Fibroblast of villous mesenchyme (primary cell): ENCODE results near the gene UQCC3. TPM values are rescaled to one million over a fixed set of nuclear protein-coding genes. Genes with fewer than 3 reads are reported as not detected.
"Not testable (repeated sequence)": the region's sequence is repeated elsewhere in the genome, so short reads cannot be mapped to it uniquely, and the experiment has no call there.

Experiments
- DNase-seq: peaks from one replicate; pipeline ENCODE4 v3.0.0-alpha.2; 2010; ENCODE audit warnings: low read depth
- H3K4me3 ChIP-seq: 2 replicates; pipeline ENCODE4 v1.5.1; 2011; ENCODE audit warnings: low read depth, mild to moderate bottlenecking, low read length
- CTCF ChIP-seq: IDR thresholded peaks from 2 replicates; pipeline ENCODE4 v1.5.1; 2012; ENCODE audit warnings: low read depth, mild to moderate bottlenecking, low read length; ENCODE audit not compliant: insufficient read depth
- total RNA-seq: library from RNA; depleted of rRNA; stranded (reverse); fragments of >200 nt; gene quantifications from 2 replicates; pipeline ENCODE4 v1.2.3, GENCODE V29; 2012

Gene UQCC3
- total RNA-seq, 1 donor = 6.5 TPM

GRCh38 chr11:62645946-62646824 is 25.3 kb upstream of the UQCC3 start, which contains the start of gene GANAB:
Gene GANAB (minus strand): TSS chr11:62646613. CDS start chr11:62646599, 14 bp downstream.
- TF ChIP-seq CTCF = no peak
- DNase-seq = peak; percentile 98
- peak within 1 kb of the TSS; percentile 96 for H3K4me3 ChIP-seq

DNA sequence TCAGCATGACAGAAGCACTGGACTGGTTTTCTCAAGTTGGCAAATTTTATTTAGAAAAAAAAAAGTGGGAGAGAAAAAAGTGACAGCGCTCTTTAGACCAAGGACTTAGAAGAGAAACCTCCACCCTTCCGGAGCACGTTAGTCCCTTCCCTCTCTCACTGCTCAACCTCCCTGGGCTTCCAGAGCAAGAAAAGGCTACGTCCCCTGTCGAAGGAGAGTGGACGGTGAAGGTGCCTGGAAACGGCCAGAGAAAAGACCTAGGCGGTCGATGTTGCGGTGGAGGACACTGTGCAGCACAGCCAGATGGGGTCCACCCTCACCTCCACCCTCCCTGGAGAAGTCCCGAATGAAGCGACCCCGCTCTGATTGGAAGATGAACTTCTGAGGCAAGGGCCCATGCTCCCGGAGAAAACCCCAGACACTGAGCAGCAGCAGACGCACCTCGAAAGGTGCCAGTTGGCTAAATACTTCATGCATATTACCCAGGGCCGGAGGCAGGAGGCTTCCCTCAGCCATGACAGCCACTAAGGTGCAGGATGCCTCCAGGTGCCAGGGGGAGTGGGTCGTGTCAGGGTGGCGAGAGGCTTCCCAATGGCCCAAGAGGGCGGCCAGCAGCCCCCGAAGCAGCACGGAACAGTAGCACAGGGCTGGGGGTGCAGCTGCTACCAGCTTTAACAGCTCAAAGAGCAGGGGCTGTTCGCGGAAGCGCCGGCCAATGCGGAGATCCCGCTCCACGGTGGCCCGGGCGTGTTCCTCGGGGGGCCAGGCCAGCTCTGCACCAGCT is 24.5 kb upstream of the UQCC3 start:
- no peak for DNase-seq
- no peak overlapping the region for H3K4me3 ChIP-seq
- no peak for TF ChIP-seq CTCF

DNA sequence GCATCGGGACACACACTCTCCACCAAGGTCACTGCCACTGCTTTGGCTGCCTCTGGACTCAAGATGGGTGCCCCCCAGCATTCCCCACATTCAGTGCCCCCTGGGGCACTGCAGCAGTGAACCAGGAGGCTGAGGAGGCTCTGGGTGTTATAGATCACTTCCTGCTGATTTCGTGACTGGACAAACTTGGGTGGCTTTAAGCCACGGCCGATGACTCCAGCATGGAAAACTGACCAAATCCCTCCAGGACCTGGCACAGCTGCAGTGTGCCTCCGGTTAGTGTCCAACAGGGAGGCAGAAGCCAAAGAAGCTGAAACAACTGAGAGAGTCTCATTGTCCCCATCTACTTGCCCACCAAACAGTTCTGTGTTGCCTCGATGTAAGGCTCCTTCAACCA is 23.9 kb upstream of the UQCC3 start:
- no peak for TF ChIP-seq CTCF
- no peak for DNase-seq
- no peak overlapping the region for H3K4me3 ChIP-seq

DNA sequence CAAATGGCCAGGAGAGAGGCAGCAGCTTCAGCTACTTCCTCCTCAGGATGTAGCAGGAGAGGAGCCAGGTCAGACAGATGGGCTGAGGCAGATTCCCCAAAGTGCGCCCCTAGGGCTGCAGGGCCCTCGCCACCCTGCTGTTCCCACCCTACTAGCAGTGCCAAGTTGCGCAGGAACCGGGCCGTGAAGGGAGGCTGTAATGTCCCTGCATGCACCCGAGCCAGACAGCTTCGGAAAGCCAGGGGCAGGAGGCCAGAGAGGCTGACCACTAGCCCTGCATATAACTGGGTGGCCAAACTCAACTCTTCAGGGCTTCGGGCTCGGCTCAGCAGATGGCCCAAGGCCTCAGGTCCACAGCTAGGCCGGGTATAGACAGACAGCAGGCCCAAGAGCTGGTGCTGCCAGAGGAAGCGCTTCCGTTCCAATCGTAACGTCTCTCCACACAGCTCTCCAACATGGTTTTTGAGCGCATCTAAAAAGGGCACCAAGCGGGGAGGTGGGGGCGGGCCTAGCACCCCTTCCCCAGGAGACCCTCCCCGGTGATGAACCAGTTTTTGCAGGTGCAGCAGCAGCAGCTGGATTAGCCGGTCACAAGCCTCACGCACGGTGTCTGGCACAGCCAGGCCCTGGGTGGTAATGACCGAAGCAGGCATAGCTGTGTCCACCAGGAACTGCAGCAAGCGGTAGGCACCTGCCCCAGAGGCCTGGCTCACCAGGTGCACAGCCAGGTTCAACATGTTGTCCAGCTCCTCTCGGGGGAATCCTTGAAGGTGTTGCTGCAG is 23.1 kb upstream of the UQCC3 start:
- DNase-seq = no peak
- no peak for TF ChIP-seq CTCF
- no peak overlapping the region for H3K4me3 ChIP-seq

DNA sequence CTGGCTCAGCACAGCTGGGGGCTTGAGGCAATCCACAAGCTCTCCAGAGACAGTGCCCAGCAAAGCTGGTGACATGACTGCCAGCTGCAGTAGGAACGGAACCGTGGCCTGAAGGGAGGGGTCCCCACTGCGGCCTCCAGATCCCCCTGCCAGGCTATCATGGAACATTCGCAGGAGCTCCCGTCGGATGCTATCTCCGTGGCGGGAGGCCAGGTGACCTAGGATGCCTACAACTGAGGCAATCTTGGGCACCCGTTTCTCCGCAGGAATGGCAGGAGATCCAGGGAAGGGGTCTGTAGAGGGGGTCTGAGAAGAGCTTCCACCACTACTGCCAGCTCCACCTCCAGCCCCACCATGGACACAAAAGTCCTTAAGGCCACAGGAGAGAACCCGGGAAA is 22.5 kb upstream of the UQCC3 start:
- no peak for DNase-seq
- H3K4me3 ChIP-seq = no peak overlapping the region
- TF ChIP-seq CTCF = no peak

GRCh38 chr11:62649486-62649885 is 22.0 kb upstream of the UQCC3 start:
- DNase-seq = no peak
- H3K4me3 ChIP-seq = no peak overlapping the region
- no peak for TF ChIP-seq CTCF

DNA sequence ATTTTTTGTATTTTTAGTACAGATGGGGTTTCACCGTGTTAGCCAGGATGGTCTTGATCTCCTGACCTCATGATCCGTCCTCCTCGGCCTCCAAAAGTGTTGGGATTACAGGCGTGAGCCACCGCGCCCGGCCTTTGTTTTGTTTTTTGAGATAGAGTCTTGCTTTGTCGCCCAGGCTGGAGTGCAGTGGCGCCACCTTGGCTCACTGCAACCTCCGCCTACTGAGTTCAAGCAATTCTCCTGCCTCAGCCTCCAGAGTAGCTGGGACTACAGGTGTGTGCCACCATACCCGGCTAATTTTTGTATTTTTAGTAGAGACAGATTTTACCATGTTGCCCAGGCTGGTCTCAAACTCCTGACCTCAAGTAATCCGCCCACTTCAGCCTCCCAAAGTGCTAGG is 21.2 kb upstream of the UQCC3 start:
- H3K4me3 ChIP-seq, DNase-seq: not testable (repeated sequence)
